Breast epithelium (tissue), 4 donors: Measurements from ENCODE around the gene MAP2K5. TPM values are rescaled to one million over a fixed set of nuclear protein-coding genes. Genes with fewer than 3 reads are reported as not detected.

Source experiments
- DNase-seq, 2 donors: peaks; one replicate each; pipeline ENCODE4 v3.0.0-alpha.2; 2019; ENCODE audit warnings: low spot score in 2 of 2
- H3K27ac ChIP-seq, 2 donors: fragments of 200-600 bp; sonication (generic) in 1 of 2; one replicate each; pipeline ENCODE4 v1.5.1; 2016 to 2019; ENCODE audit warnings: mild to moderate bottlenecking in 1 of 2
- H3K27me3 ChIP-seq, 2 donors: fragments of 200-600 bp; sonication (generic) in 1 of 2; one replicate each; pipeline versions ENCODE4 v1.5.1 to v1.6.0; 2017 to 2019; ENCODE audit warnings: control low read depth in 1 of 2, mild to moderate bottlenecking in 1 of 2
- H3K36me3 ChIP-seq: fragments of 200-600 bp; one replicate; pipeline ENCODE4 v1.5.1; 2019
- H3K4me1 ChIP-seq, 2 donors: fragments of 200-600 bp; sonication (generic); one replicate each; pipeline ENCODE4 v1.5.1; 2016 to 2019; ENCODE audit warnings: control low read depth in 1 of 2
- H3K4me3 ChIP-seq, 3 donors: fragments of 200-600 bp; sonication (generic); 1 replicate in 2 of 3; 2 replicates in 1 of 3; pipeline ENCODE4 v1.5.1; 2016 to 2019; ENCODE audit warnings: mild to moderate bottlenecking in 3 of 3, moderate library complexity in 2 of 3
- H3K9me3 ChIP-seq, 2 donors: fragments of 200-600 bp; sonication (generic) in 1 of 2; one replicate each; pipeline ENCODE4 v1.5.1; 2016 to 2019; ENCODE audit warnings: control low read depth in 1 of 2
- CTCF ChIP-seq, 3 donors: fragments of 450-650 bp; IDR thresholded peaks; one replicate each; pipeline ENCODE4 v1.5.1; 2016 to 2017; ENCODE audit warnings: antibody characterized with exemption in 3 of 3, mild to moderate bottlenecking in 3 of 3, moderate library complexity in 3 of 3
- POLR2A ChIP-seq: fragments of 450-650 bp; IDR thresholded peaks from one replicate; pipeline ENCODE4 v1.6.1; 2016; ENCODE audit warnings: antibody characterized with exemption, mild to moderate bottlenecking, moderate library complexity
- POLR2AphosphoS5 ChIP-seq, 3 donors: sonication (generic); formaldehyde crosslinking; IDR thresholded peaks; one replicate each; pipeline ENCODE4 v1.6.1; 2017; ENCODE audit warnings: antibody characterized with exemption in 3 of 3
- intact Hi-C: fragments of 100-400 bp; cut with DNase I; formaldehyde crosslinking; loops from one replicate; pipeline ENCODE4 v1.15.1; 2023; ENCODE audit warnings: low total_unique reads
- total RNA-seq, 3 donors: library from RNA; depleted of rRNA; stranded (reverse); fragments of >200 nt; gene quantifications; one replicate each; pipeline ENCODE4 v1.1.0, GENCODE V29; 2016

The MAP2K5 gene
- total RNA-seq, 3 donors from 2014 or later: 13.8 to 15.1 (median 14.0) TPM

GRCh38 chr15:67504056-67504455 is 38.4 kb upstream of the MAP2K5 start:
- H3K36me3 ChIP-seq: no peaks in the 10 kb centered on the region
- H3K27me3 ChIP-seq: no peaks in the 10 kb centered on the region
- no peak for DNase-seq
- H3K9me3 ChIP-seq: no peaks in the 10 kb centered on the region
- TF ChIP-seq POLR2AphosphoS5 (IDR thresholded peaks at IDR 0.05) (no peak), CTCF (IDR thresholded peaks at IDR 0.05) (no peak), POLR2A (no peak)
- intact Hi-C loops: no loop called here
- H3K27ac ChIP-seq: no peak overlapping the region
- no peaks in the 10 kb centered on the region for H3K4me1 ChIP-seq
- no peak overlapping the region for H3K4me3 ChIP-seq

- intact Hi-C loops: no loop called here
- H3K4me3 ChIP-seq: no peak overlapping the region
- H3K27ac ChIP-seq: no peak overlapping the region
- H3K36me3 ChIP-seq: no peaks in the 10 kb centered on the region
- no peaks in the 10 kb centered on the region for H3K9me3 ChIP-seq
- no peak for TF ChIP-seq POLR2AphosphoS5 (IDR thresholded peaks at IDR 0.05)
- no peak for TF ChIP-seq CTCF (IDR thresholded peaks at IDR 0.05)
- no peak for TF ChIP-seq POLR2A
- no peaks in the 10 kb centered on the region for H3K27me3 ChIP-seq
- no peaks in the 10 kb centered on the region for H3K4me1 ChIP-seq
- no peak for DNase-seq
Observed at GRCh38 chr15:67504796-67505195, 37.7 kb upstream of the MAP2K5 start.

- intact Hi-C loops: no loop called here
- Histone ChIP-seq H3K4me3 (no peak overlapping the region), H3K9me3 (no peaks in the 10 kb centered on the region), H3K4me1 (no peaks in the 10 kb centered on the region), H3K27ac (no peak overlapping the region), H3K36me3 (no peaks in the 10 kb centered on the region), H3K27me3 (no peaks in the 10 kb centered on the region)
- no peak for DNase-seq
- TF ChIP-seq CTCF (IDR thresholded peaks at IDR 0.05): no peak
- TF ChIP-seq POLR2AphosphoS5 (IDR thresholded peaks at IDR 0.05): no peak
- no peak for TF ChIP-seq POLR2A
Observed at GRCh38 chr15:67505675-67506572, 36.6 kb upstream of the MAP2K5 start.

GRCh38 chr15:67506775-67507747 is 35.4 kb upstream of the MAP2K5 start:
- no peak for DNase-seq
- intact Hi-C loops: no loop called here
- no peak overlapping the region for H3K4me3 ChIP-seq
- no peaks in the 10 kb centered on the region for H3K9me3 ChIP-seq
- no peaks in the 10 kb centered on the region for H3K4me1 ChIP-seq
- H3K36me3 ChIP-seq: no peaks in the 10 kb centered on the region
- no peak for TF ChIP-seq POLR2AphosphoS5 (IDR thresholded peaks at IDR 0.05)
- TF ChIP-seq CTCF (IDR thresholded peaks at IDR 0.05): no peak
- no peak for TF ChIP-seq POLR2A
- H3K27ac ChIP-seq: no peak overlapping the region
- H3K27me3 ChIP-seq: no peaks in the 10 kb centered on the region
